GM12878 (cell line): Measurements from ENCODE around the gene SPAG9. TPM values are rescaled to one million over a fixed set of nuclear protein-coding genes. Genes with fewer than 3 reads are reported as not detected.

Experiments
- ATAC-seq: fragments of 200-7000 bp; cut with Tn5 transposase; 3 replicates; pipeline ENCODE4 v1.9.1; 2020; ENCODE audit warnings: mild to moderate bottlenecking, moderate library complexity
- BruUV-seq: library from RNA; stranded (reverse); fragments of 400-500 nt; replicated peaks from 2 replicates; lab custom pipeline; 2021; lab: Mats Ljungman, UMichigan
- CTCF ChIA-PET: fragments of 300-600 bp; sonication (Branson Sonifier 250); formaldehyde crosslinking; extraction: SDS; loops from one replicate; lab custom pipeline; 2021; ENCODE audit warnings: inconsistent platforms; lab: Yijun Ruan, JAX
- POLR2A ChIA-PET: fragments of 350-600 bp; formaldehyde crosslinking; extraction: SDS; loops from one replicate; lab custom pipeline; 2021; ENCODE audit warnings: inconsistent platforms; lab: Charles Lee
- RAD21 ChIA-PET: fragments of 300-600 bp; sonication (Branson Sonifier 250); formaldehyde crosslinking; loops from one replicate; lab custom pipeline; 2023; ENCODE audit warnings: antibody characterized with exemption; ENCODE audit not compliant: unreplicated experiment; lab: Charles Lee
- SMC1A ChIA-PET: fragments of 300-600 bp; sonication (Branson Sonifier 250); formaldehyde crosslinking; loops from one replicate; lab custom pipeline; 2023; ENCODE audit not compliant: unreplicated experiment, uncharacterized antibody; lab: Charles Lee
- DNase-seq: peaks from one replicate; pipeline ENCODE4 v3.0.0-alpha.2; 2011; ENCODE audit warnings: low read depth, low spot score
- FAIRE-seq: peaks from 3 replicates; lab custom pipeline; 2011; peaks lifted over from hg19 to GRCh38; lab: Jason Lieb, UNC
- H2AFZ ChIP-seq: 2 replicates; pipeline ENCODE4 v1.6.0; 2011; ENCODE audit warnings: low read depth, low read length, control low read depth; ENCODE audit not compliant: control insufficient read depth
- H3K27ac ChIP-seq: 2 replicates; pipeline ENCODE4 v1.5.1; 2011; ENCODE audit warnings: control low read depth; ENCODE audit not compliant: control insufficient read depth, insufficient read depth
- H3K27me3 ChIP-seq, 2 experiments: replicated peaks in 1 of 2; 2 replicates each; pipeline versions ENCODE4 v1.6.0 to v1.6.1; 2011; ENCODE audit warnings: low read length in 1 of 2; ENCODE audit not compliant: control insufficient read depth in 2 of 2, insufficient read depth in 2 of 2
- H3K36me3 ChIP-seq, 2 experiments: 2 replicates each; pipeline ENCODE4 v1.5.1; 2011; ENCODE audit warnings: low read length in 1 of 2; ENCODE audit not compliant: control insufficient read depth in 2 of 2, insufficient read depth in 2 of 2
- H3K4me1 ChIP-seq: 2 replicates; pipeline ENCODE4 v1.6.1; 2011; ENCODE audit warnings: mild to moderate bottlenecking, low read length, moderate library complexity, mixed read lengths; ENCODE audit not compliant: control insufficient read depth, insufficient read depth
- H3K4me2 ChIP-seq: 2 replicates; pipeline ENCODE4 v1.6.0; 2011; ENCODE audit warnings: control low read depth; ENCODE audit not compliant: control insufficient read depth, insufficient read depth
- H3K4me3 ChIP-seq: fragments of 200-600 bp; sonication (generic); 2 replicates; pipeline ENCODE4 v1.5.1; 2016
- H3K79me2 ChIP-seq: 2 replicates; pipeline ENCODE4 v1.6.0; 2011; ENCODE audit warnings: low read length; ENCODE audit not compliant: control insufficient read depth, insufficient read depth
- H3K9ac ChIP-seq: 2 replicates; pipeline ENCODE4 v1.8.0; 2011; ENCODE audit warnings: low read length, control low read depth, mixed read lengths; ENCODE audit not compliant: control insufficient read depth, insufficient read depth
- H3K9me3 ChIP-seq: replicated peaks from 3 replicates; pipeline ENCODE4 v1.5.1; 2011; ENCODE audit warnings: mild to moderate bottlenecking, low read length; ENCODE audit not compliant: control insufficient read depth, insufficient read depth
- H4K20me1 ChIP-seq: 2 replicates; pipeline ENCODE4 v1.6.0; 2011; ENCODE audit not compliant: control insufficient read depth, insufficient read depth
- ETV6 ChIP-seq, 2 experiments: fragments of 450-650 bp in 1 of 2; IDR thresholded peaks in 1 of 2; conservative IDR thresholded peaks in 1 of 2; 2 replicates each; pipeline ENCODE4 v1.6.1; 2014; ENCODE audit warnings: antibody characterized with exemption in 1 of 2, borderline replicate concordance in 1 of 2, low read depth in 1 of 2, mild to moderate bottlenecking in 1 of 2, moderate library complexity in 1 of 2
- GABPA ChIP-seq: IDR thresholded peaks from 2 replicates; pipeline ENCODE4 v1.6.1; 2014; ENCODE audit warnings: antibody characterized with exemption, low read depth, mild to moderate bottlenecking, inconsistent platforms
- IKZF1 ChIP-seq: fragments of 450-650 bp; conservative IDR thresholded peaks from 2 replicates; pipeline ENCODE4 v1.6.1; 2017; ENCODE audit warnings: antibody characterized with exemption, mild to moderate bottlenecking
- NFIC ChIP-seq: IDR thresholded peaks from 2 replicates; pipeline ENCODE4 v1.6.1; 2012; ENCODE audit warnings: low read depth, mild to moderate bottlenecking, inconsistent platforms, low read length, moderate library complexity
- PAX8 ChIP-seq: fragments of 450-650 bp; IDR thresholded peaks from 2 replicates; pipeline ENCODE4 v1.6.1; 2017; ENCODE audit warnings: mild to moderate bottlenecking, moderate library complexity
- POLR2AphosphoS2 ChIP-seq: IDR thresholded peaks from 2 replicates; pipeline ENCODE4 v1.6.1; 2011; ENCODE audit warnings: low read depth, mild to moderate bottlenecking, low read length, improper control_type of control experiment, moderate library complexity
- POLR2AphosphoS5 ChIP-seq: IDR thresholded peaks from 2 replicates; pipeline ENCODE4 v1.6.1; 2011; ENCODE audit warnings: mild to moderate bottlenecking, low read length, inconsistent platforms
- RUNX3 ChIP-seq: IDR thresholded peaks from 2 replicates; pipeline ENCODE4 v1.6.1; 2012; ENCODE audit warnings: low read length, inconsistent platforms
- SREBF2 ChIP-seq: IDR thresholded peaks from 2 replicates; pipeline ENCODE4 v1.6.1; 2012; ENCODE audit warnings: mild to moderate bottlenecking, low read length
- TCF7 ChIP-seq: IDR thresholded peaks from 2 replicates; pipeline ENCODE4 v1.6.1; 2014; ENCODE audit warnings: antibody characterized with exemption, borderline replicate concordance
- ZNF217 ChIP-seq: fragments of 450-650 bp; IDR thresholded peaks from 2 replicates; pipeline ENCODE4 v1.6.1; 2017; ENCODE audit warnings: antibody characterized with exemption, mild to moderate bottlenecking
- WGBS: methylation state at CpG from one replicate; pipeline ENCODE4 v1.1.6; 2016; ENCODE audit warnings: low lambda C conversion rate; ENCODE audit not compliant: insufficient replicate concordance, insufficient coverage; ENCODE audit errors: missing lambda C conversion rate; 5-methylcytosine and 5-hydroxymethylcytosine counted together
- in situ Hi-C: fragments of 300-500 bp; cut with MboI; formaldehyde crosslinking; loops from 9 replicates; pipeline ENCODE4 v1.14.3; 2018; ENCODE audit warnings: mixed read lengths
- intact Hi-C: fragments of 100-400 bp; cut with micrococcal nuclease; formaldehyde crosslinking; loops from one replicate; pipeline ENCODE4 v1.14.2; 2022; ENCODE audit not compliant: unreplicated experiment
- polyA plus RNA-seq, 11 experiments: library from polyadenylated mRNA; depleted of rRNA in 4 of 11; unstranded in 6 of 11; stranded (reverse) in 5 of 11; fragments of >200 nt; fragmentation: Nextera tagmentation in 4 of 11; fragmentation: Illumina TruSeq in 1 of 11; extraction: Ambion mirVana in 4 of 11; extraction: Trizol in 1 of 11; gene quantifications; 1 replicate in 1 of 11; 2 replicates in 10 of 11; pipeline versions ENCODE4 v1.2.1 to v1.2.3, GENCODE V29; 2011 to 2016; ENCODE audit warnings: inconsistent platforms in 2 of 11, missing spikeins in 2 of 11, low read depth in 1 of 11
- total RNA-seq, 4 experiments: library from RNA; depleted of rRNA in 3 of 4; stranded (reverse); fragments of >200 nt in 3 of 4; fragmentation: Illumina TruSeq in 1 of 4; extraction: Trizol in 1 of 4; gene quantifications; 2 replicates each; pipeline versions ENCODE4 v1.2.1 to v1.2.3, GENCODE V29; 2013 to 2021
- TF ChIP-seq, protein P1 (sequence below): fragments of 150-350 bp; IDR thresholded peaks from 2 replicates; pipeline ENCODE4 v1.6.1; 2016; ENCODE audit warnings: low read depth, low read length
- TF ChIP-seq, protein P2 (sequence below): fragments of 450-650 bp; IDR thresholded peaks from 2 replicates; pipeline ENCODE4 v1.6.1; 2014; ENCODE audit warnings: mild to moderate bottlenecking
- TF ChIP-seq, protein P3 (sequence below): fragments of 450-650 bp; IDR thresholded peaks from 2 replicates; pipeline ENCODE4 v1.6.1; 2017; ENCODE audit warnings: mild to moderate bottlenecking
- TF ChIP-seq, protein P4 (sequence below): IDR thresholded peaks from 2 replicates; pipeline ENCODE4 v1.6.1; 2011; ENCODE audit warnings: low read depth, low read length, improper control_type of control experiment, borderline replicate concordance
- TF ChIP-seq, protein P5 (sequence below): IDR thresholded peaks from 2 replicates; pipeline ENCODE4 v1.6.1; 2011; ENCODE audit warnings: borderline replicate concordance, low read depth, mild to moderate bottlenecking, moderate library complexity, mixed read lengths, low read length; ENCODE audit not compliant: insufficient read depth; ENCODE audit errors: extremely low read length

SPAG9 gene
- total and polyA plus RNA-seq, 10 of the 15 experiments (the other 5 are each of a cell fraction or from before 2014, with no cell fraction given), result 6.6 to 42.0 (median 24.9) TPM

DNA sequence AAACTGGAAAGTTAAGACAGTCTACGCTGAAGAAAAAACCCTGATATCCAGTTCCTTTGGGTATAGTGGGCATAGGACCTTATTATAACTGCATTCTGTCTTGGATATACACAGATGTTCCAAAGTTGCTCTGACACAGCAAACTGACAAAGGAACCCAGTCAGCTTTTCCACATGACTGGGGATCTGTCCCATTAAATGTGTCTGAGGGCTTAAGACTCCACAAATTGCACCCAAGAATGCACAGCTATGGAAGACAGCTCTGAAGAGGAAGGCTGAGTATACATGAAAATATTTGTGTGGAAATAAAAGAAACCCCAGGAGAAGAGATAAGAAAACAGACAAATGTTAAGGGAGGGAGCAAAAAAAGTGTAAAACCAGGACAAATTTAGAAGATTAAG is 114.1 kb downstream of the SPAG9 start:
- POLR2A ChIA-PET, result no interaction called here
- Histone ChIP-seq H3K36me3 (peaks cover 6 to 8% of the 10 kb centered on the region in 2 experiments), H4K20me1 (no peaks in the 10 kb centered on the region), H3K9ac (no peak overlapping the region), H3K27ac (no peak overlapping the region), H3K4me1 (no peaks in the 10 kb centered on the region), H3K4me2 (no peak overlapping the region), H2AFZ (no peak overlapping the region), H3K27me3 (no peaks in the 10 kb centered on the region), H3K4me3 (no peak overlapping the region), H3K79me2 (no peaks in the 10 kb centered on the region), H3K9me3 (no peaks in the 10 kb centered on the region)
- RAD21 ChIA-PET, result interaction anchor here (8.8 kb wide), 1 partner anchor 49 kb away, joined by 147 read pairs; no protein-coding TSS in a partner anchor
- ATAC-seq, result no peak
- TF ChIP-seq NFIC (no peak), POLR2AphosphoS5 (no peak), ZNF217 (no peak), TCF7 (no peak), IKZF1 (no peak), POLR2AphosphoS2 (no peak), SREBF2 (no peak), PAX8 (no peak), GABPA (no peak), RUNX3 (no peak), ETV6 (conservative IDR thresholded peaks at IDR 0.05 in 1 of 2, IDR thresholded peaks at IDR 0.05 in 1 of 2; ENCODE audit: borderline replicate concordance in 1 of 2, low read depth in 1 of 2) (no peak)
- TF ChIP-seq, protein P1, sequence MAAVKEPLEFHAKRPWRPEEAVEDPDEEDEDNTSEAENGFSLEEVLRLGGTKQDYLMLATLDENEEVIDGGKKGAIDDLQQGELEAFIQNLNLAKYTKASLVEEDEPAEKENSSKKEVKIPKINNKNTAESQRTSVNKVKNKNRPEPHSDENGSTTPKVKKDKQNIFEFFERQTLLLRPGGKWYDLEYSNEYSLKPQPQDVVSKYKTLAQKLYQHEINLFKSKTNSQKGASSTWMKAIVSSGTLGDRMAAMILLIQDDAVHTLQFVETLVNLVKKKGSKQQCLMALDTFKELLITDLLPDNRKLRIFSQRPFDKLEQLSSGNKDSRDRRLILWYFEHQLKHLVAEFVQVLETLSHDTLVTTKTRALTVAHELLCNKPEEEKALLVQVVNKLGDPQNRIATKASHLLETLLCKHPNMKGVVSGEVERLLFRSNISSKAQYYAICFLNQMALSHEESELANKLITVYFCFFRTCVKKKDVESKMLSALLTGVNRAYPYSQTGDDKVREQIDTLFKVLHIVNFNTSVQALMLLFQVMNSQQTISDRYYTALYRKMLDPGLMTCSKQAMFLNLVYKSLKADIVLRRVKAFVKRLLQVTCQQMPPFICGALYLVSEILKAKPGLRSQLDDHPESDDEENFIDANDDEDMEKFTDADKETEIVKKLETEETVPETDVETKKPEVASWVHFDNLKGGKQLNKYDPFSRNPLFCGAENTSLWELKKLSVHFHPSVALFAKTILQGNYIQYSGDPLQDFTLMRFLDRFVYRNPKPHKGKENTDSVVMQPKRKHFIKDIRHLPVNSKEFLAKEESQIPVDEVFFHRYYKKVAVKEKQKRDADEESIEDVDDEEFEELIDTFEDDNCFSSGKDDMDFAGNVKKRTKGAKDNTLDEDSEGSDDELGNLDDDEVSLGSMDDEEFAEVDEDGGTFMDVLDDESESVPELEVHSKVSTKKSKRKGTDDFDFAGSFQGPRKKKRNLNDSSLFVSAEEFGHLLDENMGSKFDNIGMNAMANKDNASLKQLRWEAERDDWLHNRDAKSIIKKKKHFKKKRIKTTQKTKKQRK, result no peak
- TF ChIP-seq, protein P2, sequence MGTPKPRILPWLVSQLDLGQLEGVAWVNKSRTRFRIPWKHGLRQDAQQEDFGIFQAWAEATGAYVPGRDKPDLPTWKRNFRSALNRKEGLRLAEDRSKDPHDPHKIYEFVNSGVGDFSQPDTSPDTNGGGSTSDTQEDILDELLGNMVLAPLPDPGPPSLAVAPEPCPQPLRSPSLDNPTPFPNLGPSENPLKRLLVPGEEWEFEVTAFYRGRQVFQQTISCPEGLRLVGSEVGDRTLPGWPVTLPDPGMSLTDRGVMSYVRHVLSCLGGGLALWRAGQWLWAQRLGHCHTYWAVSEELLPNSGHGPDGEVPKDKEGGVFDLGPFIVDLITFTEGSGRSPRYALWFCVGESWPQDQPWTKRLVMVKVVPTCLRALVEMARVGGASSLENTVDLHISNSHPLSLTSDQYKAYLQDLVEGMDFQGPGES, result no peak
- TF ChIP-seq, protein P3, sequence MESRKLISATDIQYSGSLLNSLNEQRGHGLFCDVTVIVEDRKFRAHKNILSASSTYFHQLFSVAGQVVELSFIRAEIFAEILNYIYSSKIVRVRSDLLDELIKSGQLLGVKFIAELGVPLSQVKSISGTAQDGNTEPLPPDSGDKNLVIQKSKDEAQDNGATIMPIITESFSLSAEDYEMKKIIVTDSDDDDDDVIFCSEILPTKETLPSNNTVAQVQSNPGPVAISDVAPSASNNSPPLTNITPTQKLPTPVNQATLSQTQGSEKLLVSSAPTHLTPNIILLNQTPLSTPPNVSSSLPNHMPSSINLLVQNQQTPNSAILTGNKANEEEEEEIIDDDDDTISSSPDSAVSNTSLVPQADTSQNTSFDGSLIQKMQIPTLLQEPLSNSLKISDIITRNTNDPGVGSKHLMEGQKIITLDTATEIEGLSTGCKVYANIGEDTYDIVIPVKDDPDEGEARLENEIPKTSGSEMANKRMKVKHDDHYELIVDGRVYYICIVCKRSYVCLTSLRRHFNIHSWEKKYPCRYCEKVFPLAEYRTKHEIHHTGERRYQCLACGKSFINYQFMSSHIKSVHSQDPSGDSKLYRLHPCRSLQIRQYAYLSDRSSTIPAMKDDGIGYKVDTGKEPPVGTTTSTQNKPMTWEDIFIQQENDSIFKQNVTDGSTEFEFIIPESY, result no peak
- TF ChIP-seq, protein P4, sequence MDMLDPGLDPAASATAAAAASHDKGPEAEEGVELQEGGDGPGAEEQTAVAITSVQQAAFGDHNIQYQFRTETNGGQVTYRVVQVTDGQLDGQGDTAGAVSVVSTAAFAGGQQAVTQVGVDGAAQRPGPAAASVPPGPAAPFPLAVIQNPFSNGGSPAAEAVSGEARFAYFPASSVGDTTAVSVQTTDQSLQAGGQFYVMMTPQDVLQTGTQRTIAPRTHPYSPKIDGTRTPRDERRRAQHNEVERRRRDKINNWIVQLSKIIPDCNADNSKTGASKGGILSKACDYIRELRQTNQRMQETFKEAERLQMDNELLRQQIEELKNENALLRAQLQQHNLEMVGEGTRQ, result no peak
- TF ChIP-seq, protein P5, sequence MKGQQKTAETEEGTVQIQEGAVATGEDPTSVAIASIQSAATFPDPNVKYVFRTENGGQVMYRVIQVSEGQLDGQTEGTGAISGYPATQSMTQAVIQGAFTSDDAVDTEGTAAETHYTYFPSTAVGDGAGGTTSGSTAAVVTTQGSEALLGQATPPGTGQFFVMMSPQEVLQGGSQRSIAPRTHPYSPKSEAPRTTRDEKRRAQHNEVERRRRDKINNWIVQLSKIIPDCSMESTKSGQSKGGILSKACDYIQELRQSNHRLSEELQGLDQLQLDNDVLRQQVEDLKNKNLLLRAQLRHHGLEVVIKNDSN, result no peak
- intact Hi-C loops (no loop called here), in situ Hi-C loops (no loop called here)
- SMC1A ChIA-PET, result interaction anchor here (2.5 to 10.7 kb wide), 3 partner anchors 7 to 50 kb away, joined by 6 to 241 read pairs (median 22); no protein-coding TSS in a partner anchor
- no peak for FAIRE-seq
- no peak for DNase-seq
- WGBS, result 100% methylated on average over 1 of the region's 1 CpG
- CTCF ChIA-PET, result interaction anchor here (1.0 to 14.3 kb wide), 3 partner anchors 8 to 46 kb away, joined by 3 to 472 read pairs (median 12); no protein-coding TSS in a partner anchor
- BruUV-seq, result no TSS peak
